H1 (cell line): Measurements from ENCODE around the gene MDFIC2. TPM values are rescaled to one million over a fixed set of nuclear protein-coding genes. Genes with fewer than 3 reads are reported as not detected.

ENCODE experiments used
- CTCF ChIA-PET: fragments of 300-600 bp; sonication (Branson Sonifier 250); formaldehyde crosslinking; loops from one replicate; lab custom pipeline; 2021; ENCODE audit not compliant: partially characterized antibody; lab: Charles Lee
- POLR2A ChIA-PET: fragments of 300-600 bp; sonication (Branson Sonifier 250); formaldehyde crosslinking; loops from one replicate; lab custom pipeline; 2021; ENCODE audit warnings: inconsistent platforms; ENCODE audit not compliant: partially characterized antibody; lab: Charles Lee
- DNase-seq, 2 experiments: peaks; one replicate each; pipeline versions ENCODE4 v3.0.0 to v3.0.0-alpha.2; 2010 to 2022; ENCODE audit warnings: low spot score in 2 of 2, low read depth in 1 of 2, mixed read lengths in 1 of 2
- FAIRE-seq: peaks from 2 replicates; lab custom pipeline; 2011; peaks lifted over from hg19 to GRCh38; lab: Jason Lieb, UNC
- H2AFZ ChIP-seq: 2 replicates; pipeline ENCODE4 v1.8.1; 2012; ENCODE audit warnings: low read length, inconsistent platforms
- H2AK5ac ChIP-seq: 2 replicates; pipeline ENCODE4 v1.6.1; 2013; ENCODE audit warnings: low read depth, low read length
- H2BK120ac ChIP-seq: replicated peaks from 2 replicates; pipeline ENCODE3; 2013; ENCODE audit warnings: low read depth, low read length, inconsistent platforms
- H2BK12ac ChIP-seq: 2 replicates; pipeline ENCODE4 v1.6.1; 2013; ENCODE audit warnings: low read depth, low read length
- H2BK15ac ChIP-seq: 2 replicates; pipeline ENCODE4 v1.6.1; 2013; ENCODE audit warnings: low read length
- H2BK20ac ChIP-seq: 2 replicates; pipeline ENCODE4 v1.6.1; 2013; ENCODE audit warnings: low read length
- H2BK5ac ChIP-seq: 2 replicates; pipeline ENCODE4 v1.6.1; 2013; ENCODE audit warnings: low read depth, low read length
- H3K14ac ChIP-seq: 2 replicates; pipeline ENCODE4 v1.6.1; 2013; ENCODE audit warnings: inconsistent platforms; ENCODE audit not compliant: insufficient read length
- H3K18ac ChIP-seq: 2 replicates; pipeline ENCODE4 v1.6.1; 2013; ENCODE audit warnings: low read length; ENCODE audit errors: extremely low read depth
- H3K23ac ChIP-seq: 2 replicates; pipeline ENCODE4 v1.6.1; 2013; ENCODE audit warnings: inconsistent platforms; ENCODE audit not compliant: insufficient read length
- H3K23me2 ChIP-seq: 2 replicates; pipeline ENCODE4 v1.6.1; 2013; ENCODE audit warnings: low read depth, low read length
- H3K27ac ChIP-seq: 2 replicates; pipeline ENCODE4 v1.6.1; 2011; ENCODE audit warnings: low read depth, low read length, inconsistent platforms
- H3K27me3 ChIP-seq, 4 experiments: replicated peaks in 1 of 4; 1 replicate in 1 of 4; 2 replicates in 3 of 4; pipeline versions ENCODE4 v1.6.1 to v1.8.1; 2011 to 2013; ENCODE audit warnings: low read length in 3 of 4, mild to moderate bottlenecking in 3 of 4, inconsistent platforms in 2 of 4, mixed read lengths in 2 of 4, moderate library complexity in 1 of 4; ENCODE audit not compliant: control insufficient read depth in 3 of 4, insufficient read depth in 3 of 4; ENCODE audit errors: extremely low read depth in 1 of 4
- H3K36me3 ChIP-seq, 4 experiments: 2 replicates each; pipeline versions ENCODE4 v1.6.1 to v1.8.1; 2011 to 2013; ENCODE audit warnings: mild to moderate bottlenecking in 4 of 4, low read length in 3 of 4, moderate library complexity in 2 of 4, control low read depth in 1 of 4, inconsistent platforms in 1 of 4; ENCODE audit not compliant: insufficient read depth in 4 of 4, control insufficient read depth in 2 of 4
- H3K4ac ChIP-seq: replicated peaks from 2 replicates; pipeline ENCODE3; 2013; ENCODE audit warnings: low read length, low read depth, mixed read lengths, inconsistent platforms; ENCODE audit not compliant: insufficient read length
- H3K4me1 ChIP-seq, 4 experiments: replicated peaks in 1 of 4; 1 replicate in 1 of 4; 2 replicates in 3 of 4; pipeline versions ENCODE4 v1.6.1 to v1.8.1; 2011 to 2013; ENCODE audit warnings: low read length in 3 of 4, inconsistent platforms in 2 of 4, mixed read lengths in 1 of 4; ENCODE audit not compliant: insufficient read depth in 4 of 4, control insufficient read depth in 3 of 4
- H3K4me2 ChIP-seq, 2 experiments: 2 replicates each; pipeline versions ENCODE4 v1.6.1 to v1.8.1; 2011 to 2013; ENCODE audit warnings: low read depth in 2 of 2, low read length in 2 of 2, control low read depth in 1 of 2, inconsistent platforms in 1 of 2, mild to moderate bottlenecking in 1 of 2; ENCODE audit not compliant: insufficient read depth in 1 of 2
- H3K4me3 ChIP-seq, 4 experiments: fragments of 200-600, 300-600 bp in 1 of 4; sonication (generic), shearing (Covaris generic), sonication (Bioruptor Twin) in 1 of 4; 2 replicates each; pipeline versions ENCODE4 v1.5.1 to v1.8.1; 2011 to 2016; ENCODE audit warnings: low read length in 4 of 4, low read depth in 3 of 4, control low read depth in 2 of 4, inconsistent platforms in 2 of 4, mild to moderate bottlenecking in 2 of 4, mixed read lengths in 1 of 4, moderate library complexity in 1 of 4; ENCODE audit not compliant: insufficient read depth in 2 of 4; ENCODE audit errors: extremely low read depth in 1 of 4
- H3K56ac ChIP-seq: replicated peaks from 2 replicates; pipeline ENCODE3; 2013; ENCODE audit warnings: low read depth, mild to moderate bottlenecking, mixed read lengths, low read length, inconsistent platforms; ENCODE audit not compliant: insufficient read length
- H3K79me1 ChIP-seq: 2 replicates; pipeline ENCODE4 v1.6.1; 2013; ENCODE audit warnings: low read depth, low read length, control low read depth
- H3K79me2 ChIP-seq, 2 experiments: 2 replicates each; pipeline versions ENCODE4 v1.6.1 to v1.8.1; 2012 to 2013; ENCODE audit warnings: low read length in 2 of 2, mild to moderate bottlenecking in 2 of 2, inconsistent platforms in 1 of 2; ENCODE audit not compliant: insufficient read depth in 2 of 2, control insufficient read depth in 1 of 2
- H3K9ac ChIP-seq, 4 experiments: replicated peaks in 1 of 4; 1 replicate in 1 of 4; 2 replicates in 3 of 4; pipeline versions ENCODE4 v1.6.1 to v1.8.1; 2011 to 2013; ENCODE audit warnings: low read depth in 3 of 4, low read length in 3 of 4, control low read depth in 2 of 4, mild to moderate bottlenecking in 2 of 4, moderate library complexity in 2 of 4, inconsistent platforms in 1 of 4; ENCODE audit errors: extremely low read depth in 1 of 4
- H3K9me3 ChIP-seq, 2 experiments: 2 replicates each; pipeline versions ENCODE4 v1.6.1 to v1.8.1; 2012 to 2013; ENCODE audit warnings: mild to moderate bottlenecking in 2 of 2, moderate library complexity in 2 of 2, control low read depth in 1 of 2, inconsistent platforms in 1 of 2, low read depth in 1 of 2, low read length in 1 of 2, mixed read lengths in 1 of 2; ENCODE audit not compliant: insufficient read depth in 2 of 2
- H4K20me1 ChIP-seq, 2 experiments: replicated peaks in 1 of 2; 2 replicates each; pipeline versions ENCODE3 to v1.8.1; 2011 to 2013; ENCODE audit warnings: inconsistent platforms in 2 of 2, low read length in 2 of 2, mild to moderate bottlenecking in 1 of 2; ENCODE audit not compliant: insufficient read depth in 2 of 2, control insufficient read depth in 1 of 2
- H4K5ac ChIP-seq: 2 replicates; pipeline ENCODE4 v1.6.1; 2013; ENCODE audit warnings: low read length, low read depth, mixed read lengths, inconsistent platforms; ENCODE audit not compliant: insufficient read length
- H4K8ac ChIP-seq: 2 replicates; pipeline ENCODE4 v1.8.0; 2013; ENCODE audit warnings: mild to moderate bottlenecking, moderate library complexity, low read length, inconsistent platforms; ENCODE audit not compliant: insufficient read depth; ENCODE audit errors: extremely low read depth
- H4K91ac ChIP-seq: replicated peaks from 2 replicates; pipeline ENCODE3; 2013; ENCODE audit warnings: low read length, mixed read lengths, inconsistent platforms; ENCODE audit not compliant: insufficient read length
- ATF3 ChIP-seq: IDR thresholded peaks from 2 replicates; pipeline ENCODE4 v1.6.1; 2011; ENCODE audit warnings: low read depth, mild to moderate bottlenecking, low read length; ENCODE audit not compliant: insufficient read depth
- KDM1A ChIP-seq: fragments of 200-600, 300-600 bp; sonication (generic); IDR thresholded peaks from 2 replicates; pipeline ENCODE4 v1.7.1; 2016; ENCODE audit warnings: mild to moderate bottlenecking, low read length, borderline replicate concordance
- MAFK ChIP-seq: IDR thresholded peaks from 2 replicates; pipeline ENCODE4 v1.6.1; 2012; ENCODE audit warnings: low read depth, mild to moderate bottlenecking, improper control_type of control experiment, low read length
- NANOG ChIP-seq: IDR thresholded peaks from 2 replicates; pipeline ENCODE4 v1.6.1; 2011; ENCODE audit warnings: low read length, low read depth, mild to moderate bottlenecking, inconsistent platforms; ENCODE audit not compliant: insufficient read depth, poor library complexity, severe bottlenecking
- RXRA ChIP-seq: IDR thresholded peaks from 2 replicates; pipeline ENCODE4 v1.6.1; 2011; ENCODE audit warnings: low read depth, mild to moderate bottlenecking, low read length, moderate library complexity; ENCODE audit not compliant: insufficient read depth
- SIN3A ChIP-seq, 2 experiments: IDR thresholded peaks in 1 of 2; conservative IDR thresholded peaks in 1 of 2; 2 replicates each; pipeline ENCODE4 v1.6.1; 2011 to 2012; ENCODE audit warnings: low read length in 2 of 2, improper control_type of control experiment in 1 of 2, low read depth in 1 of 2, mild to moderate bottlenecking in 1 of 2
- SUZ12 ChIP-seq: fragments of 200-600 bp; sonication (generic); IDR thresholded peaks from 2 replicates; pipeline ENCODE4 v1.6.1; 2012; ENCODE audit warnings: mild to moderate bottlenecking, inconsistent platforms, low read length, moderate library complexity, mixed read lengths
- WGBS, 2 experiments: shearing (Covaris generic) in 1 of 2; methylation state at CpG; one replicate each; pipeline versions ENCODE4 v1.1.6 to v1.1.7; 2013 to 2015; ENCODE audit warnings: low lambda C conversion rate in 2 of 2, mixed read lengths in 2 of 2, inconsistent platforms in 1 of 2, low coverage in 1 of 2, missing lambda C conversion rate in 1 of 2; ENCODE audit not compliant: insufficient replicate concordance in 2 of 2, insufficient coverage in 1 of 2, insufficient read length in 1 of 2; ENCODE audit errors: extremely low coverage in 1 of 2, missing lambda C conversion rate in 1 of 2; 5-methylcytosine and 5-hydroxymethylcytosine counted together
- polyA plus RNA-seq, 7 experiments: library from polyadenylated mRNA; depleted of rRNA in 3 of 7; stranded (reverse) in 5 of 7; unstranded in 2 of 7; fragments of >200 nt in 5 of 7; fragments of 200-250 nt in 2 of 7; gene quantifications; 1 replicate in 5 of 7; 2 replicates in 1 of 7; 4 replicates in 1 of 7; pipeline versions ENCODE4 v1.2.1 to v1.2.3, GENCODE V29; 2011 to 2013; ENCODE audit warnings: missing spikeins in 2 of 7, mixed read lengths in 2 of 7
- total RNA-seq: library from RNA; stranded (reverse); fragmentation: NEBNext Ultra II Directional; extraction: Animal tissue kit (Norgen Biotek cat#: 25700); gene quantifications from 2 replicates; pipeline ENCODE4 v1.2.1, GENCODE V29; 2021

MDFIC2 gene
- total and polyA plus RNA-seq, 2 of the 8 experiments (the other 6 are each of a cell fraction or from before 2014, with no cell fraction given), result not detected

- 86% methylated on average over 3 of the region's 3 CpGs; no CpG with 5 or more reads in 1 of the 2 experiments for WGBS, 2 experiments
- Histone ChIP-seq H3K79me2 (no peaks in the 10 kb centered on the region), H3K23me2 (no peaks in the 10 kb centered on the region), H2BK20ac (no peak overlapping the region), H3K4me3 (no peak overlapping the region), H3K27me3 (no peaks in the 10 kb centered on the region), H3K18ac (no peak overlapping the region), H3K4ac (no peak overlapping the region), H3K14ac (no peak overlapping the region), H4K20me1 (no peaks in the 10 kb centered on the region), H2BK5ac (no peak overlapping the region), H2BK120ac (no peak overlapping the region), H3K4me2 (no peak overlapping the region), H4K5ac (no peak overlapping the region), H3K27ac (no peak overlapping the region), H4K91ac (no peak overlapping the region), H3K56ac (no peak overlapping the region), H2AFZ (no peak overlapping the region), H3K23ac (no peak overlapping the region), H3K36me3 (no peaks in the 10 kb centered on the region), H3K4me1 (no peaks in the 10 kb centered on the region), H2BK12ac (no peak overlapping the region), H2BK15ac (no peak overlapping the region), H3K79me1 (no peaks in the 10 kb centered on the region), H3K9ac (no peak overlapping the region), H2AK5ac (no peak overlapping the region), H4K8ac (no peak overlapping the region), H3K9me3 (no peaks in the 10 kb centered on the region)
- TF ChIP-seq RXRA (no peak), NANOG (no peak), ATF3 (no peak), SUZ12 (no peak), KDM1A (no peak), MAFK (no peak), SIN3A (conservative IDR thresholded peaks at IDR 0.05 in 1 of 2, IDR thresholded peaks at IDR 0.05 in 1 of 2; ENCODE audit: low read depth in 1 of 2, low read length in 2 of 2) (no peak)
- no peak for DNase-seq
- ChIA-PET CTCF (interaction anchor here (0.6 to 1.1 kb wide), 5 partner anchors 12 to 1652 kb away, joined by 3 to 4 read pairs (median 3); no protein-coding TSS in a partner anchor), POLR2A (no interaction called here)
- FAIRE-seq, result no peak
Measured at GRCh38 chr3:70218471-70218870, 94.0 kb downstream of the MDFIC2 start.
